OCI-LY1 (cell line): Measurements from ENCODE around the gene COLEC12.

ENCODE experiments used
- H2AFZ ChIP-seq: fragments of 200-600 bp; sonication (generic), shearing (Covaris generic); 2 replicates; pipeline ENCODE4 v1.6.0; 2014; ENCODE audit warnings: antibody characterized with exemption, mild to moderate bottlenecking, low read length
- H3F3A ChIP-seq: fragments of 200-600 bp; sonication (generic), shearing (Covaris generic); 2 replicates; pipeline ENCODE4 v1.6.0; 2014; ENCODE audit warnings: mild to moderate bottlenecking, antibody characterized with exemption, low read length, moderate library complexity; ENCODE audit not compliant: insufficient read depth
- H3K27ac ChIP-seq: fragments of 200-600 bp; sonication (generic); 2 replicates; pipeline ENCODE4 v1.5.1; 2014; ENCODE audit warnings: low read length, mixed run types, mild to moderate bottlenecking, low read depth; ENCODE audit not compliant: poor library complexity, severe bottlenecking
- H3K27me3 ChIP-seq: fragments of 200-600 bp; sonication (generic); 2 replicates; pipeline ENCODE4 v1.6.0; 2014; ENCODE audit warnings: antibody characterized with exemption, mild to moderate bottlenecking, low read length, moderate library complexity; ENCODE audit not compliant: insufficient read depth
- H3K36me3 ChIP-seq: fragments of 200-600 bp; sonication (generic); 2 replicates; pipeline ENCODE4 v1.6.1; 2014; ENCODE audit warnings: mild to moderate bottlenecking, antibody characterized with exemption, low read length, moderate library complexity, mixed read lengths; ENCODE audit not compliant: insufficient read depth
- H3K4me1 ChIP-seq: fragments of 200-600 bp; sonication (generic); 2 replicates; pipeline ENCODE4 v1.5.1; 2014; ENCODE audit warnings: mild to moderate bottlenecking, low read length, moderate library complexity; ENCODE audit not compliant: insufficient read depth, severe bottlenecking
- H3K4me2 ChIP-seq: fragments of 200-600 bp; sonication (generic), shearing (Covaris generic); 2 replicates; pipeline ENCODE4 v1.6.1; 2014; ENCODE audit warnings: low read length
- H3K4me3 ChIP-seq: fragments of 200-600 bp; sonication (generic); 2 replicates; pipeline ENCODE4 v1.5.1; 2014; ENCODE audit warnings: low read length, low read depth, mild to moderate bottlenecking, mixed read lengths; ENCODE audit not compliant: poor library complexity, severe bottlenecking
- H3K79me2 ChIP-seq: fragments of 200-600 bp; shearing (Covaris generic); 2 replicates; pipeline ENCODE4 v1.6.1; 2016; ENCODE audit warnings: mixed run types, low read length, mixed read lengths; ENCODE audit not compliant: insufficient read depth
- H3K9ac ChIP-seq: fragments of 200-600 bp; sonication (generic), shearing (Covaris generic); 2 replicates; pipeline ENCODE4 v1.6.1; 2014; ENCODE audit warnings: mild to moderate bottlenecking, low read length, mixed read lengths
- H3K9me2 ChIP-seq: fragments of 200-600 bp; sonication (generic), shearing (Covaris generic); 2 replicates; pipeline ENCODE4 v1.6.1; 2014; ENCODE audit warnings: low read depth, mild to moderate bottlenecking, low read length, mixed read lengths
- H3K9me3 ChIP-seq: fragments of 200-600 bp; shearing (Covaris generic); 2 replicates; pipeline ENCODE4 v1.6.1; 2014; ENCODE audit warnings: low read length, mixed read lengths
- H4K20me1 ChIP-seq: fragments of 200-600 bp; sonication (generic), shearing (Covaris generic); 2 replicates; pipeline ENCODE4 v1.6.0; 2016; ENCODE audit warnings: mild to moderate bottlenecking, low read length; ENCODE audit not compliant: insufficient read depth
- CTCF ChIP-seq: fragments of 200-600 bp; sonication (generic), shearing (Covaris generic); IDR thresholded peaks from 2 replicates; pipeline ENCODE4 v1.5.1; 2017; ENCODE audit warnings: mild to moderate bottlenecking, antibody characterized with exemption, low read length, moderate library complexity, mixed read lengths
- EZH2 ChIP-seq: fragments of 200-600 bp; sonication (generic), shearing (Covaris generic); IDR thresholded peaks from 2 replicates; pipeline ENCODE4 v1.8.0; 2017; ENCODE audit warnings: borderline replicate concordance, mixed run types, mild to moderate bottlenecking, antibody characterized with exemption, low read length, moderate library complexity, mixed read lengths

The COLEC12 gene

DNA sequence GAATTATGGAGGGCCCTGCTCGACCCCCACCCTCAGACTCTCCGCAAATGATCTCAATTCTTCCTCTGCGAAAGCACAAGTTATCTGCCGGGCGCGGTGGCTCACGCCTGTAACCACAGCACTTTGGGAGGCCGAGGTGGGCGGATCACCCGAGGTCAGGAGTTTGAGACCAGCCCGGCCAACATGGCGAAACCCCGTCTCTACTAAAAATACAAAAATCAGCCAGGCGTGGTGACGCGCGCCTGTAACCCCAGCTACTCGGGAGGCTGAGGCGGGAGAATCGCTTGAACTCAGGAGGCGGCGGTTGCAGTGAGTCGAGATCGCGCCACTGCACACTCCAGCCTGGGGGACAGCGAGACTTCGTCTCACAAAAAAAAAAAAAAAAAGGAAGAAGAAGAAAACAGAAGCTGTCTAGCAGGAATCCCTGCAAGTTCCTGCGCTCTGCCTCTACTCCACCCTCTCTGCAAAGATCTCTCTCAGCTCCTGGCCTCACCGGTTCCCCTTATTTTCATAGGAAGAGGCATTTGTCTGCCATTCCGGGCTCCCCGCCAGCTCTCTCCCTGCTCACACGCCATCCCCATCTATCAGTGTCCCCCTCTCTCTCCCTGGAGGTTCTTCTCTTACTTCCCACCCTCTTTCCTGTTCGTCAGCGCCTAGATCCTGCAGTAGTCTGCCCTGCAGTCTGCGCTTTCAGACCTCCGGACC is 13.5 kb upstream of the COLEC12 start:
- Histone ChIP-seq H4K20me1 (no peaks in the 10 kb centered on the region), H2AFZ (no peak overlapping the region), H3K9me3 (no peaks in the 10 kb centered on the region), H3K27ac (no peak overlapping the region), H3K9ac (no peak overlapping the region), H3K27me3 (no peaks in the 10 kb centered on the region), H3K9me2 (no peaks in the 10 kb centered on the region), H3K36me3 (no peaks in the 10 kb centered on the region), H3K79me2 (no peaks in the 10 kb centered on the region), H3K4me1 (no peaks in the 10 kb centered on the region), H3K4me2 (no peak overlapping the region), H3K4me3 (no peak overlapping the region), H3F3A (no peaks in the 10 kb centered on the region)
- no peak for TF ChIP-seq CTCF
- no peak for TF ChIP-seq EZH2

DNA sequence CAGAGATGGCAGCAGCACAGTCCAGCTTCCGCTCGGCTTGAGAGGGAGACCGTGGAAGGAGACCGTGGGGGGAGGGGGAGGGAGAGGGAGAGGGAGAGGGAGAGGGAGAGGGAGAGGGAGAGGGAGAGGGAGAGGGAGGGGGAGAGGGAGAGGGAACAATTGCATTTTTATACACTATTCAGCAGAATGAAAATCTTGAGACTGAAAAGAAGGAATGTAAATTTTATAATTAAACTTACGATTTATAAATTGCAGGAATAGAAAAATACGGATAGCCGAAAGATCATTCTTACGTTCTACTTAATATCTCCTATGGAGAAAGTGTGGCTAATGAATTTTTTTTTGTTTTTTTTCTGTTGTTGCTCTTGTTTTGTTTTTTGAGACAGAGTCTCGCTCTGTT is 12.5 kb upstream of the COLEC12 start:
- Histone ChIP-seq H3K9me2 (no peaks in the 10 kb centered on the region), H3K4me2 (no peak overlapping the region), H4K20me1 (no peaks in the 10 kb centered on the region), H3F3A (no peaks in the 10 kb centered on the region), H3K79me2 (no peaks in the 10 kb centered on the region), H3K27ac (no peak overlapping the region), H3K4me1 (no peaks in the 10 kb centered on the region), H3K27me3 (no peaks in the 10 kb centered on the region), H3K9me3 (no peaks in the 10 kb centered on the region), H2AFZ (no peak overlapping the region), H3K36me3 (no peaks in the 10 kb centered on the region), H3K9ac (no peak overlapping the region), H3K4me3 (no peak overlapping the region)
- TF ChIP-seq EZH2 (no peak), CTCF (no peak)

DNA sequence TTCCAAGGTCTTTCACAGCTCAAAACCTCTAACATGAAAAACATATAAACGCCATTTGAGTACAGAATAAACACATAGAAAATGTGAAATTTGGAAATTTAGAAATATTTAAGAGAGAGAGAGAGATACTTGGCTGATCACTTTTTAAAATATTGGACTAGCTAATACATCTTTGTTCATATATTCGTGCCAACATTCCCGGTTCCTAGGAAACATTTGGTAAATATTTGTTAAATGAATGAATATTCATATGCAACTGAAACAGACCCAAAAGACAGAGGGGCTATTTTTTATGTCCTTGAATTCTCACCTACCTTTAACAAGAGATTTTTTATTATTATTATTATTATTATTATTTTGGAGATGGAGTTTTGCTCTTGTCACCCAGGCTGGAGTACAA is 8.3 kb upstream of the COLEC12 start:
- Histone ChIP-seq H3K4me1 (no peaks in the 10 kb centered on the region), H3K36me3 (no peaks in the 10 kb centered on the region), H3K9ac (no peak overlapping the region), H3K4me2 (no peak overlapping the region), H3K27ac (no peak overlapping the region), H3K27me3 (no peaks in the 10 kb centered on the region), H2AFZ (no peak overlapping the region), H3F3A (no peaks in the 10 kb centered on the region), H4K20me1 (no peaks in the 10 kb centered on the region), H3K79me2 (no peaks in the 10 kb centered on the region), H3K4me3 (no peak overlapping the region), H3K9me2 (no peaks in the 10 kb centered on the region), H3K9me3 (no peaks in the 10 kb centered on the region)
- no peak for TF ChIP-seq CTCF
- TF ChIP-seq EZH2: no peak
